Stimulated activated CD4-positive, alpha-beta T cell treated with anti-CD3 and anti-CD28 coated beads, TNF-alpha, amount 100 ng/mL, for 48 hours (primary cell): ENCODE results near the gene ZDHHC12.

Source experiments
- DNase-seq, 3 donors: peaks; one replicate each; pipeline ENCODE4 v3.0.0-alpha.2; 2020; ENCODE audit warnings: low read depth in 3 of 3

The ZDHHC12 gene

DNA sequence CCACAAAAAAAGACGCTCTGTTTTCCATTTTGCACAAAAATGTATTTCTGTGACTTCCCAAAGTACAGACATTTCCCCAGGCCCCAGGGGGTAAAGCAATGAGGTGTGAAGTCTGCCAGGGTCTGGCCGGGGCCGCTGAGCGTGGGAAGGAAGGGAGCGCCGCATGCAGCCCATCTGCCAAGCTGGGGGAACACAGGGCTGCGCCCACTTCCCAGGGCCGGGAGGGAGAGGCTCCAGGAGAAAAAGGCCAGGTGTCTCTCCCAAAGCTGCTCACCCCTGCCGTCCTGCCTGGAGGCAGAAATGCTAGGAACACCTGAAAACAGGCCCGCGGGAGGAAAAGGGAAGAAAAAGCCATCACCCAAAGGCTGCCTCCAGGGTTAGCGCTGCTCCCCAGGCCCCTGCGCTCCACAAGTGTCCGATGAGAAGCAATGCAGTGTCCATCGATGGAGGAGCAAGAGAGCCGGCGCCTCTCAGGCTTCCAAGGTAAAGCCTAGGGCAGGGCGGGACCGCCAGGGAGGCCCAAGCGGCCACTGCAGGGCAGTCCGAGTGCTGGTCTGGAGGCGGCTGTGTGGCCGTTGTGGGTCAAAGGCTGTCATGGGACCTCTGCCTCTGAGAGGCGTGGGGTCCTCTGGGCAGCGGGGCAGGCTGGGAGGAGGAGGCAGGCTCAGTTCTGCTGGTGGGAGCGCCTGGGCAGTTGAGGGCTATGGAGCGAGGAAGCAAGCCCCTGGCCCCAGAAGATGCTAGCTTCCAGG lies 6.0 kb upstream of the ZDHHC12 start:
- DNase-seq = no peak

GRCh38 chr9:128729302-128729701 lies 5.4 kb upstream of the ZDHHC12 start:
- no peak for DNase-seq

- DNase-seq = no peak
Measured at GRCh38 chr9:128728298-128728697, 4.4 kb upstream of the ZDHHC12 start.

DNA sequence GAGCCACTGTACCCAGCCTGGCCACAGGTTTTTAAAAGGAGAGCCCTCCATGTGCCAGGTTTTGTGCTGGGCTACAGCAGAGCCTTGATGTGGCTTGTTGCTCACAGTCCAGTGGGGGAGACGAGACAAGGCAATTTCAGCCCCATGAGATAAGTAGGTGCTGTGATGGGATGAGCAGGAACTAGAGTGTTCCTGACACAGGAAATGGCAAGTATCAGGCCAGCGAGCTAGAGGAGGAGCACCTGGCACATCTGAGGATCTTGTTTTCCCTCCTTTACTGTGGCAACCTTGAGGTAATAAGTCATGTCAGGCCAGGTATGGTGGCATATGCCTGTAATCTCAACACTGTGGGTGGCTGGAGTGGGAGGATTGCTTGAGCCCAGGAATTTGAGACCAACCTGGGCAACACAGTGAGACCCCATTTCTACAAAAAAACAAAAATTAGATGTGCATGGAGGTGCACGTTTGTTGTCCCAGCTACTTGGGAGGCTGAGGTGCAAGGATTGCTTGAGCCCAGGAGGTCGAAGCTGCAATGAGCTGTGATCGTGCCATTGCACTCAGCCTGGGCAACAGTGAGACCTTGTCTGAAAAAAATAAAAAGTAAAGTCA lies 3.8 kb upstream of the ZDHHC12 start:
- DNase-seq = no peak

DNA sequence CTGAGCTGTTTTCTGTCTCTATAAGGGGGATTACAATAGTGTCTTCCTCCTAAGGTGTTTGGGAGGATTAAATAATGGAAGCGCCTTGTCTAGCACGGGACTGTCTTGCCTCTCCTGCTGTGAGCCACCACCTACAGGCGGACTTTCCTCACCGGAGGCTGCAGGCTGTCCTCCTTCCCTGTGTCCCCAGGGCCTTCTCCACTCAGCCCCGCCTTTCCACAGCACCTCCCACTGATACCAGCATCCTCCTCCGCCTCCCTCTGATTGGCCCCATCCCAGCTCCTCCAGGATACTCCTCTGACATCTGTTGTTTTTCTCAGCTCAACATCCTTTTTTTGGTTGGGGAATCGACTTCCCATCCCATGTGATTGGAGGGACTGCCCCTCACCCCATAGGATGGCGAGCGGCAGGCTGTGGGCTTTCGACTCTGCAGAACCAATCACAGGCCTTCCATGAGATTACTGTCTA lies 851 bp upstream of the ZDHHC12 start:
- DNase-seq = peak in 1 of 3 donors; percentile 36

GRCh38 chr9:128723352-128723865 lies 518 bp downstream of the ZDHHC12 start:
- DNase-seq = no peak

DNA sequence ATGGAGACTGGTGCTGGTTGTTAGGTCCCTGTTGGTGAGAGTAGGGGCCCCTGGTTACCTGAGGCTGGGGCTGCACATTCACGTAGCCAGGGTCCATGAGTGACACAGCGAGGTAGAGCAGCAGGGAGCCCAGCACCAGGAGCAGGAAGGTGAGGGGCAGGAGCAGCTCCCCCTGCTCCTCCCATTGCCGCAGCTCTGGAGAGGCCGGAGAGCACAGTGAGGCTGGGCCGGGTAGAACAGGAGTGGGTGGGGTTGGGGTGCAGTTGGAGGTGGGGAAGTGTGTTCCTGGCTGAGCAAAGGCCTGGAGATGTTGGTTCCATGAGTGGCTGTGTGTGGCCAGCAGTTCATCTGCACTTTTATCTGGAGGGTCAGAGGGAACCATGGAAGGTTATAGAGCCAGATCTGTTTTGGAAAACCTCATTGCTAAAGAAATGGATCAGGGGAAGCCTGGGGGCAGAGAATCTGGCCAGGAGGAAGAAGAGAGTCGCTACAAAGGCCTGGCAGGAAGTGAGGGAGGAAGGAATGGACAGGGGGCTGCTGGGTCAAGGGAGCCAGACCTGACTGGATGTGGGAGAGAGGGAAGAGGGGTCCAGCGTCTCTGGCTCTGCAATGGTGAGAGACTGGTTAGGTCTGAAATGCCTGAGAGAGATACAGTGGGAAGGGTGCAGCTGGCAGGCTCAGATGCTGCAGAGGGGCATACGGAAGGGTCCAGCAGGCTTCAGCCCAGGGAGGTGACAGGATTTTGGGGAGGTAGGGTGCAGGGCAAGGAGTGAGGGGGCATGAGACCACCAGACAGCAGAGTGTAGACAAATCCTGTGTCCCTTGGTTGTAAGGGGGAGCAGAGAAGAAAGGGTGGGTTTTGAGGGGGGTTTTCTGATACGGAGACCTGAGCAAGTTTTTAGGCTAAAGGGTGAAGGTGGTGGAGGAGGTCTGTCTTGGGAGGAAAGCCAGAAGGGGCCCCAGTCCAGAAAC lies 1.3 kb downstream of the ZDHHC12 start:
- no peak for DNase-seq

GRCh38 chr9:128721487-128722010 lies 2.4 kb downstream of the ZDHHC12 start:
- DNase-seq = no peak

DNA sequence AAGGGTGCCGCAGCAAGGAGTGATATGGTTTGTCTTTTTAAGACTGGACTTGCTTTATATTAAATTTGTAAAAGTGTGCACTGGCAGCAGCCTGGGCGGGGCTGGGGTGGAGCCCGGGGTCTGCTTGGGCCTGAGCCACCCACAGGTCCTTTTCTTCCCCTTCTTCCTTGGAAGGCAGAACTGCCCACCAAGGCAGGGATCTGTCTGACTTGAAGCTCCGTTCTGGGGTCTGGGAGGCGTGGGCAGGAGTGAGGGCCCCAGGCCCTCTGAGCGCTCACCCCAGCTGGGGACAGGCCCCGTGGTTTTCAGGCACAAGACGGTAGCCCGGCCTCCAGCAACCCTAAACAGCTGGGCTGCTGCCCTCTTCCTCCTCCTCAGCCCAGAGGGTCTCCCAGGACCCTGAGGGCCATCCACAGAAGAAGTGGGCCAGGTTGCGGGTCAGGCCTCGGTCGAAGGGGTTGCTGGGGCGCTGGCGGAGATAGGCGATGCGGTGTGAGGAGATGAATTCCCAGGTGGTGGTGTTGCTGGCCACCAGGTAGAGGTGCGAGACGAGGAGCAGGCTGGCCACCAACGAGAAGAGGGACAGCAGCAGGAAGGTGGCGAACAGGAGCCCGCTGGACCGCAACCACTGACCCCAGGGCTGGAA lies 3.0 kb downstream of the ZDHHC12 start:
- no peak for DNase-seq

DNA sequence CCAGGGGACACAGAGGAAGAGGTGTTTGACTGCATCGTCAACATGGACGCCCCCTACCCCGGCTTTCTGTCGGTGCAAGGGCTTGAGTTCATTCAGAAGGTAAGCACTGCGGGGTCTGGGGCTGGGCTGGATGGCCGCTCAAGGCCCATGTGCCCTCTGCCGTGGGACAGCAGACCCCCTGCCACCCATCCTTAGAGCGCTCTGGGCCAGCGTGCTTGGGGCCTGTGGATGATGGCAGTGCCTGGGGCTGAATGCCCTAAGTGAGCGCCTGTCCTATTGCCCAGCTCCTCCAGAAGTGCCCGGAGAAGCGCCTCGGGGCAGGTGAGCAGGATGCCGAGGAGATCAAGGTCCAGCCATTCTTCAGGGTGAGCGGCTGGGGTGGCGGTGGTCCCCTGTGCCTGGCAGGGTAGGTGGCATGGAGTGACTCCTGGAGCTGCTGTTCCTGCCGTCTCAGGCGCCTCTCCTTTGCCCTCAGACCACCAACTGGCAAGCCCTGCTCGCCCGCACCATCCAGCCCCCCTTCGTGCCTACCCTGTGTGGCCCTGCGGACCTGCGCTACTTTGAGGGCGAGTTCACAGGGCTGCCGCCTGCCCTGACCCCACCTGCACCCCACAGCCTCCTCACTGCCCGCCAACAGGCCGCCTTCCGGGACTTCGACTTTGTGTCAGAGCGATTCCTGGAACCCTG lies 3.9 kb downstream of the ZDHHC12 start:
- DNase-seq = no peak

GRCh38 chr9:128718475-128718874 lies 5.5 kb downstream of the ZDHHC12 start:
- no peak for DNase-seq

DNA sequence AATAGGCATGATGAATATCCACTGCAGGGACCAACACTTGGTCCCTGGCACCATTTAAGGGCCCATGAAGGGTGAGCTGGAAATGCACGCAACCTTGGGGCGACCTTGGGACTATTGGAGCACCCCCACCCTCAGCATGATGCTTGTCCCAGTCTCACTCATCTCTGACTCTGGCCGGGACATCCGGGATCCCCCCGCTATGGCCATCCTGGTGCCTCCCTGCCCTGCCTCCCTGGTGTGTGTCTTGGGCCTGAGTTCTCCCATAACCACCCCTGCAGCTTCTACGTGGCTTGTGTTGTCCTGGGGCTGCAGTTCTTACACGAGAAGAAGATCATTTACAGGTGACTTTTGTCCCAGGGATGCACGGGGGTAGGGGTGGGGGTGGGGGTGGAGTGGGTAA lies 5.9 kb downstream of the ZDHHC12 start:
- DNase-seq = no peak

GRCh38 chr9:128716581-128717254 lies 7.2 kb downstream of the ZDHHC12 start:
- DNase-seq = no peak

GRCh38 chr9:128715436-128715750 lies 8.5 kb downstream of the ZDHHC12 start:
- no peak for DNase-seq

GRCh38 chr9:128714586-128715435 lies 9.1 kb downstream of the ZDHHC12 start:
- DNase-seq = no peak

DNA sequence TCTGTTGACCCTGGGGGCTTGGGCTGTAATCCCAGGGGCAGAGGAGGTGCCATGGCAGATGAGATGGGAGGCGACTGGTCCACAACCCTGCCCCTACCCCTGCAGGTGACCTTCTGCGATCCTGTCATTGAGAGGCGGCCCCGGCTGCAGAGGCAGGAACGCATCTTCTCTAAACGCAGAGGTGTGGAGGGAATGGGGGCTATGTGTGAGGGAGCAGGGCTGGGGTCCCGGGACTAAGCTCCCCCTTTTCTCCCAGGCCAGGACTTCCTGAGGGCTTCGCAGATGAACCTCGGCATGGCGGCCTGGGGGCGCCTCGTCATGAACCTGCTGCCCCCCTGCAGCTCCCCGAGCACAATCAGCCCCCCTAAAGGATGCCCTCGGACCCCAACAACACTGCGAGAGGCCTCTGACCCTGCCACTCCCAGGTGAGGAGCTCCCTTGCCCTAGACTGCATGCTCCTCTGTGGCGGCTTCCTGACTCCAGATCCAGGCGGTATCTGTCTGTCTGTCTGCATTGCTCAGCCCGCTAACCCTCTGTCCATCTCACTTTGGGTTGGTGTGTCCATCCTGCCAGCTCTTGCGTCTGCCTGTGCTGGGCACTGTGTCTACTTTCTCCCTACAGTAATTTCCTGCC lies 9.9 kb downstream of the ZDHHC12 start:
- DNase-seq = no peak

DNA sequence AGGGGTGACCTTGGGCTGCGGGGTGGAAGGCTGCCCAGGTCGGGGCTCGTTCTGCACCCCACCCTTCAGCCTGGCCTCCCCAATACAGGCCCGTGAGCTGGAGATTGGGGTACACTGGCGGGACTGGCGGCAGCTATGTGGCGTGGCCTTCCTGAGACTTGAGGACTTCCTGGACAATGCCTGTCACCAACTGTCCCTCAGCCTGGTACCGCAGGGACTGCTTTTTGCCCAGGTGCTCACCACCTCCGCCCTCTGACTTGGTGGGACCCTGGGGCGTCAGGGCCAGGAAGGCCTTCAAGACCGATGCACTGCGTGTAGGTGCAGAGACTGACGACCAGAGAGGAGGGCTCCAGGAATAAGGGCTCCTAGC lies 10.5 kb downstream of the ZDHHC12 start:
- DNase-seq = no peak

GRCh38 chr9:128712451-128713410 lies 11.2 kb downstream of the ZDHHC12 start:
- DNase-seq = no peak
